ENCODE data around the gene PNPLA1.

PNPLA1 gene

GRCh38 chr6:36345681-36346466, 76.0 kb downstream of the PNPLA1 start (continued):
- TF ChIP-seq TSHZ2 (CRISPR knock-in tag; IDR thresholded peaks at IDR 0.05) (no peak), ZFP3 (CRISPR knock-in tag; IDR thresholded peaks at IDR 0.05) (no peak), ZNF70 (CRISPR knock-in tag; IDR thresholded peaks at IDR 0.05) (no peak)

GRCh38 chr6:36346486-36347273, 76.8 kb downstream of the PNPLA1 start:
- ATAC-seq: no peak
- TF ChIP-seq TOX (CRISPR knock-in tag; IDR thresholded peaks at IDR 0.05; ENCODE audit: borderline replicate concordance) (no peak), ZFP30 (CRISPR knock-in tag; IDR thresholded peaks at IDR 0.05) (no peak), ZFP3 (CRISPR knock-in tag; IDR thresholded peaks at IDR 0.05) (no peak), ISL1 (CRISPR knock-in tag; IDR thresholded peaks at IDR 0.05) (no peak), ZNF8 (CRISPR knock-in tag; IDR thresholded peaks at IDR 0.05) (no peak), RARB (CRISPR knock-in tag; IDR thresholded peaks at IDR 0.05) (no peak), GLIS3 (CRISPR knock-in tag; IDR thresholded peaks at IDR 0.05) (no peak), CSRNP3 (CRISPR knock-in tag; IDR thresholded peaks at IDR 0.05) (no peak), ZNF565 (CRISPR knock-in tag; conservative IDR thresholded peaks at IDR 0.05; ENCODE audit: low read depth) (no peak), BACH2 (CRISPR knock-in tag; IDR thresholded peaks at IDR 0.05; ENCODE audit: borderline replicate concordance) (no peak), OSR1 (CRISPR knock-in tag; IDR thresholded peaks at IDR 0.05) (no peak), PATZ1 (CRISPR knock-in tag; IDR thresholded peaks at IDR 0.05; ENCODE audit: borderline replicate concordance) (no peak), CSDC2 (CRISPR knock-in tag; IDR thresholded peaks at IDR 0.05) (no peak), ARNTL (CRISPR knock-in tag; IDR thresholded peaks at IDR 0.05; ENCODE audit: borderline replicate concordance, low read depth) (no peak), CREB5 (CRISPR knock-in tag; IDR thresholded peaks at IDR 0.05; ENCODE audit: low read depth) (no peak), POU6F1 (CRISPR knock-in tag; IDR thresholded peaks at IDR 0.05; ENCODE audit: borderline replicate concordance, low read depth) (no peak), PPARA (CRISPR knock-in tag; IDR thresholded peaks at IDR 0.05; ENCODE audit: borderline replicate concordance) (no peak), SNAI2 (CRISPR knock-in tag; IDR thresholded peaks at IDR 0.05) (no peak), ZC3H10 (CRISPR knock-in tag; IDR thresholded peaks at IDR 0.05) (no peak), ESRRG (CRISPR knock-in tag; IDR thresholded peaks at IDR 0.05) (no peak)
